Measurements from ENCODE around the gene NEGR1.

Gene NEGR1

DNA sequence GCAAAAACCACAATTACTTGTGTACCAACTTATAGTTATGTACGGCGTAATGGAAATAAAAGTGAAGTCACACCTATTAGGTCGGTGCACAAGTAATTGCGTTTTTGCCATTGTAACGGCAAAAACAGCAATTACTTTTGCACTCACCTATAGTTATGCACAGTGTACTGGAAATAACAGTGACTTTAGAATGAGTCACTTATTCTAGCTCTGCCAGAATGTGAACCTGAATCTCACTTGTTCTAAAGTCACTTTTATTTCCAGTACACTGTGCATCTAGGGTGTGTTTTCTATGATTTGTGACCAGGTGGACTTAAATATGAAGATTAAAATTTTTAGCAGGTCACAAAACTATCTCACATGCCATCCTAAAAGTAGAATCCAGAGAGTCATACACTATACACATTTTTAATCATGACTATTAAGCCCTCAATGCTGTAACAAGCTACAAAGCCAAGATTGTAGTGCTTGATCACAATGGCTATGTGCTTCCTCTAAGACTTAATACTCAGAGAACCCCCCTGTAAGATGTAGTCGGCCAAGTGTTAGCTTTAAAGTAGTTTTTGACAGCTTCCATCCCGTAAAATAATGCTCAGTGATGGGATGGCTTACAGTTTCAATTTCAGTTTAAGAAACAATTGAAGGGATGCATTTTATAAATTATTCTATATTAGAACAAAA is 218.8 kb downstream of the NEGR1 start:
- H3K4me3 ChIP-seq (ENCODE audit: low read depth, low read length): no peak overlapping the region
- no peak for DNase-seq (ENCODE audit: low read depth)
- TF ChIP-seq, protein P1, sequence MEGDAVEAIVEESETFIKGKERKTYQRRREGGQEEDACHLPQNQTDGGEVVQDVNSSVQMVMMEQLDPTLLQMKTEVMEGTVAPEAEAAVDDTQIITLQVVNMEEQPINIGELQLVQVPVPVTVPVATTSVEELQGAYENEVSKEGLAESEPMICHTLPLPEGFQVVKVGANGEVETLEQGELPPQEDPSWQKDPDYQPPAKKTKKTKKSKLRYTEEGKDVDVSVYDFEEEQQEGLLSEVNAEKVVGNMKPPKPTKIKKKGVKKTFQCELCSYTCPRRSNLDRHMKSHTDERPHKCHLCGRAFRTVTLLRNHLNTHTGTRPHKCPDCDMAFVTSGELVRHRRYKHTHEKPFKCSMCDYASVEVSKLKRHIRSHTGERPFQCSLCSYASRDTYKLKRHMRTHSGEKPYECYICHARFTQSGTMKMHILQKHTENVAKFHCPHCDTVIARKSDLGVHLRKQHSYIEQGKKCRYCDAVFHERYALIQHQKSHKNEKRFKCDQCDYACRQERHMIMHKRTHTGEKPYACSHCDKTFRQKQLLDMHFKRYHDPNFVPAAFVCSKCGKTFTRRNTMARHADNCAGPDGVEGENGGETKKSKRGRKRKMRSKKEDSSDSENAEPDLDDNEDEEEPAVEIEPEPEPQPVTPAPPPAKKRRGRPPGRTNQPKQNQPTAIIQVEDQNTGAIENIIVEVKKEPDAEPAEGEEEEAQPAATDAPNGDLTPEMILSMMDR (IDR thresholded peaks at IDR 0.05; ENCODE audit: control insufficient read depth, extremely low read depth, insufficient read depth): no peak

- TF ChIP-seq, protein P1 (IDR thresholded peaks at IDR 0.05; ENCODE audit: control insufficient read depth, extremely low read depth, insufficient read depth): no peak
- H3K4me3 ChIP-seq (ENCODE audit: low read depth, low read length): no peak overlapping the region
- DNase-seq (ENCODE audit: low read depth): no peak
These were observed 219.8 kb downstream of the NEGR1 start for GRCh38 chr1:72062584-72062983.

GRCh38 chr1:72060466-72061245 is 221.7 kb downstream of the NEGR1 start:
- no peak for DNase-seq (ENCODE audit: low read depth)
- TF ChIP-seq, protein P1 (IDR thresholded peaks at IDR 0.05; ENCODE audit: control insufficient read depth, extremely low read depth, insufficient read depth): no peak
- no peak overlapping the region for H3K4me3 ChIP-seq (ENCODE audit: low read depth, low read length)

DNA sequence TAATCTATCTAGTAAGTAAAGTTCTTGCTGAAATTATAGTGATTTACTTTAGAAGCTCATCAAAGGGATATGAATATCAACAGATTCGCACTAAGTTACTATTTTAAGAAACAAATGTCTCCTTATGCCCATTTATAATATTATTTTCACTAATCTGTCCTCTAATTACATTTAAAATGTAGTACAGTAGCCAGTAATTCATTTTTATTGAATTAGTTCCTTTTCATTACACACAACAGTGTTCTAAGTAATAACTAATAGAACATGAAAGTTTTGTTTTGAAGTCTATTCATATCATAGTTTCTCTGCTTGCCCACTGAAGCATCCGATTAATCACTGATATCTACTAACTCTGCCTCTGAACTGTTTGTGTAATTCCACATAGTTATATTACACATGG is 225.8 kb downstream of the NEGR1 start:
- no peak for DNase-seq (ENCODE audit: low read depth)
- TF ChIP-seq, protein P1 (IDR thresholded peaks at IDR 0.05; ENCODE audit: control insufficient read depth, extremely low read depth, insufficient read depth): no peak

GRCh38 chr1:72051538-72051937 is 230.8 kb downstream of the NEGR1 start:
- TF ChIP-seq, protein P1 (IDR thresholded peaks at IDR 0.05; ENCODE audit: control insufficient read depth, extremely low read depth, insufficient read depth): no peak
- no peak overlapping the region for H3K4me3 ChIP-seq (ENCODE audit: low read depth, low read length)
- no peak for DNase-seq (ENCODE audit: low read depth)

More for the DNA sequence above, 225.8 kb downstream of the NEGR1 start:
- H3K4me3 ChIP-seq (ENCODE audit: low read depth, low read length): no peak overlapping the region

- TF ChIP-seq, protein P1 (IDR thresholded peaks at IDR 0.05; ENCODE audit: control insufficient read depth, extremely low read depth, insufficient read depth): no peak
- DNase-seq (ENCODE audit: low read depth): no peak
- no peak overlapping the region for H3K4me3 ChIP-seq (ENCODE audit: low read depth, low read length)
These were observed 231.8 kb downstream of the NEGR1 start for GRCh38 chr1:72050551-72050950.

Data from LNCaP clone FGC (cell line).